ENCODE results near the gene SRA1. TPM values are rescaled to one million over a fixed set of nuclear protein-coding genes. Genes with fewer than 3 reads are reported as not detected.

The SRA1 gene
- total RNA-seq, 1 donor from 2014 or later, result 53.8 TPM

GRCh38 chr5:140524003-140524402 is 33.3 kb downstream of the SRA1 start:
- no peaks in the 10 kb centered on the region for H3K4me1 Mint-ChIP-seq
- H3K4me3 Mint-ChIP-seq, result no peak overlapping the region
- no peak for DNase-seq
- H3K27ac Mint-ChIP-seq, result no peak overlapping the region
- H3K27me3 Mint-ChIP-seq, result no peaks in the 10 kb centered on the region
- H3K9me3 Mint-ChIP-seq, result no peaks in the 10 kb centered on the region
- intact Hi-C loops (cut with micrococcal nuclease), result no loop called here
- H3K36me3 Mint-ChIP-seq (ENCODE audit: low read depth), result peaks cover 37% of the 10 kb centered on the region

- Mint-ChIP-seq H3K27me3 (no peaks in the 10 kb centered on the region), H3K9me3 (no peaks in the 10 kb centered on the region), H3K4me3 (no peak overlapping the region), H3K4me1 (no peaks in the 10 kb centered on the region), H3K36me3 (ENCODE audit: low read depth) (peaks cover 61% of the 10 kb centered on the region), H3K27ac (no peak overlapping the region)
- intact Hi-C loops (cut with micrococcal nuclease), result no loop called here
- no peak for DNase-seq
These were observed 44.1 kb downstream of the SRA1 start for GRCh38 chr5:140513124-140513523.

GRCh38 chr5:140509898-140510297 is 47.4 kb downstream of the SRA1 start:
- Mint-ChIP-seq H3K4me3 (no peak overlapping the region), H3K4me1 (no peaks in the 10 kb centered on the region), H3K36me3 (ENCODE audit: low read depth) (peaks cover 63% of the 10 kb centered on the region), H3K9me3 (no peaks in the 10 kb centered on the region), H3K27ac (no peak overlapping the region), H3K27me3 (no peaks in the 10 kb centered on the region)
- DNase-seq, result no peak
- intact Hi-C loops (cut with micrococcal nuclease), result no loop called here

- intact Hi-C loops (cut with micrococcal nuclease), result no loop called here
- Mint-ChIP-seq H3K4me1 (peaks cover 2% of the 10 kb centered on the region), H3K9me3 (no peaks in the 10 kb centered on the region), H3K27me3 (no peaks in the 10 kb centered on the region), H3K27ac (no peak overlapping the region), H3K4me3 (no peak overlapping the region), H3K36me3 (ENCODE audit: low read depth) (peaks cover 26% of the 10 kb centered on the region)
- no peak for DNase-seq
These were observed 54.4 kb downstream of the SRA1 start for GRCh38 chr5:140502834-140503233.

Other genes starting within 250 kb of the SRA1 start
- gene HBEGF, start 210.9 kb downstream of the SRA1 start, total RNA-seq, result 21.9 and 22.5 TPM in 2 replicates
- gene SLC4A9, start 197.3 kb downstream of the SRA1 start, total RNA-seq, result not detected in 2 replicates
- 118 and 121 TPM in 2 replicates for gene ANKHD1, start 155.6 kb downstream of the SRA1 start, total RNA-seq
- gene EIF4EBP3, start 9.8 kb downstream of the SRA1 start, total RNA-seq, result 13.8 and 13.9 TPM in 2 replicates
- 16.5 and 17.8 TPM in 2 replicates for gene APBB3, start 7.1 kb upstream of the SRA1 start, total RNA-seq
- 105 and 106 TPM in 2 replicates for gene SLC35A4, start 7.4 kb upstream of the SRA1 start, total RNA-seq
- 0.31 and 0.35 TPM in 2 replicates for gene CD14, start 75.7 kb upstream of the SRA1 start, total RNA-seq
- 38.1 and 41.9 TPM in 2 replicates for gene TMCO6, start 82.0 kb upstream of the SRA1 start, total RNA-seq
- 63.2 and 63.6 TPM in 2 replicates for gene NDUFA2, start 90.2 kb upstream of the SRA1 start, total RNA-seq
- 112 and 113 TPM in 2 replicates for gene IK, start 90.4 kb upstream of the SRA1 start, total RNA-seq
- gene WDR55, start 107.4 kb upstream of the SRA1 start, total RNA-seq, result 41.6 and 42.9 TPM in 2 replicates
- 2.8 and 3.8 TPM in 2 replicates for gene DND1, start 116.1 kb upstream of the SRA1 start, total RNA-seq
- gene HARS1, start 133.9 kb upstream of the SRA1 start, total RNA-seq, result 109 and 115 TPM in 2 replicates
- gene HARS2, start 134.0 kb upstream of the SRA1 start, total RNA-seq, result 28.0 and 29.6 TPM in 2 replicates
- gene ZMAT2, start 143.0 kb upstream of the SRA1 start, total RNA-seq, result 67.1 and 67.2 TPM in 2 replicates
- gene PCDHA1, start 228.7 kb upstream of the SRA1 start, total RNA-seq, result not detected in 2 replicates
- not detected in 2 replicates for gene PCDHA2, start 237.4 kb upstream of the SRA1 start, total RNA-seq
- not detected in 2 replicates for gene PCDHA3, start 243.6 kb upstream of the SRA1 start, total RNA-seq
- gene PCDHA4, start 249.6 kb upstream of the SRA1 start, total RNA-seq, result not detected in 2 replicates